Adrenal gland (tissue), 5 donors: ENCODE results near the gene ERG28.

ENCODE experiments used
- CTCF ChIP-seq, 6 experiments: fragments of 450-650 bp in 4 of 6; fragments of 200-600 bp in 2 of 6; sonication (generic) in 1 of 6; IDR thresholded peaks; 1 replicate in 5 of 6; 2 replicates in 1 of 6; pipeline versions ENCODE4 v1.5.1 to v1.8.0; 2016 to 2021; ENCODE audit warnings: antibody characterized with exemption in 6 of 6, mild to moderate bottlenecking in 2 of 6, moderate library complexity in 1 of 6
- POLR2A ChIP-seq, 2 donors: fragments of 450-650 bp; IDR thresholded peaks; one replicate each; pipeline ENCODE4 v1.6.1; 2017; ENCODE audit warnings: antibody characterized with exemption in 2 of 2, mild to moderate bottlenecking in 2 of 2, moderate library complexity in 1 of 2
- donor health status: DM: no; HTN: no; CAD: no.

DNA sequence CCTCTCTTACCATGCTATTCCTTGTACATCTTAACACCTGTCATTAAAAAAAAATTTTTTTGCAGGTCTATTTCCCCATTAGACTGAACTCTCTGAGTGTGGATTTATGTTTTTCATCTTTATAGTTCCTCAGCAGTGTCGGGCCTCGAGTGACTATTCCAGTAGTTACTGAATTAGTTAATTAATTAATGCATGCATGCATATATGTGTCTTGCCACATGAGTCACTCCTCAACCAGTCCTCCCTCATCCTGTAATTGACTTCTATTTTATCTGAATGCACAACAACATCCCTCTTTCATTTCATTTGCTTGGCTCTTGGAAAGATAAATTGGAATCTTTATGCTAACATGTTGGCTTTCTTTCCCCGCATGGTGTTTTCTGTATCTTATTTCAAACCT lies 35.6 kb downstream of the ERG28 start:
- no peak for TF ChIP-seq CTCF (IDR thresholded peaks at IDR 0.05)
- no peak for TF ChIP-seq POLR2A (IDR thresholded peaks at IDR 0.05)
